Measurements from ENCODE around the gene LYG2.
"Not testable (repeated sequence)": the region's sequence is repeated elsewhere in the genome, so short reads cannot be mapped to it uniquely, and the experiment has no call there.

Gene LYG2

GRCh38 chr2:99200076-99200800 is 55.2 kb downstream of the LYG2 start:
- no peak for DNase-seq

- DNase-seq = no peak
Observed at GRCh38 chr2:99198103-99198841, 57.2 kb downstream of the LYG2 start.

- DNase-seq = not testable (repeated sequence)
Observed at GRCh38 chr2:99192364-99192763, 63.1 kb downstream of the LYG2 start.
